DMS153 (cell line): ENCODE data around the gene MROH2A.
A peak's percentile ranks its signal among the peaks of the same experiment; 100 is the strongest.

Source experiments
- DNase-seq: peaks from one replicate; lab custom pipeline; 2025; lab: John Stamatoyannopoulos, UW

Gene MROH2A

GRCh38 chr2:233837694-233838229 is 59.6 kb downstream of the MROH2A start:
- no peak for DNase-seq

- DNase-seq, result no peak
Measured at GRCh38 chr2:233838251-233838650, 60.1 kb downstream of the MROH2A start.

- no peak for DNase-seq
Measured at GRCh38 chr2:233838726-233839446, 60.8 kb downstream of the MROH2A start.

- no peak for DNase-seq
Measured at GRCh38 chr2:233839447-233839820, 61.3 kb downstream of the MROH2A start.

GRCh38 chr2:233840520-233840919 is 62.4 kb downstream of the MROH2A start:
- no peak for DNase-seq

- no peak for DNase-seq
Measured at GRCh38 chr2:233841183-233841582, 63.1 kb downstream of the MROH2A start.

GRCh38 chr2:233844064-233844807 is 66.1 kb downstream of the MROH2A start:
- DNase-seq, result no peak

GRCh38 chr2:233844836-233845235 is 66.7 kb downstream of the MROH2A start:
- DNase-seq, result no peak

GRCh38 chr2:233845301-233846060 is 67.4 kb downstream of the MROH2A start:
- no peak for DNase-seq

GRCh38 chr2:233846387-233847247 is 68.5 kb downstream of the MROH2A start:
- no peak for DNase-seq

- no peak for DNase-seq
Measured at GRCh38 chr2:233847248-233847898, 69.2 kb downstream of the MROH2A start.

- no peak for DNase-seq
Measured at GRCh38 chr2:233848276-233848675, 70.1 kb downstream of the MROH2A start.

GRCh38 chr2:233849607-233850271 is 71.6 kb downstream of the MROH2A start:
- no peak for DNase-seq

- DNase-seq, result no peak
Measured at GRCh38 chr2:233850745-233851144, 72.6 kb downstream of the MROH2A start.

GRCh38 chr2:233851169-233851568 is 73.0 kb downstream of the MROH2A start:
- DNase-seq, result no peak

GRCh38 chr2:233852056-233852455 is 73.9 kb downstream of the MROH2A start:
- no peak for DNase-seq

- no peak for DNase-seq
Measured at GRCh38 chr2:233853353-233853752, 75.2 kb downstream of the MROH2A start.

- no peak for DNase-seq
Measured at GRCh38 chr2:233853883-233854240, 75.7 kb downstream of the MROH2A start.

GRCh38 chr2:233854241-233854981 is 76.3 kb downstream of the MROH2A start, which contains the start of gene HJURP:
TSS of gene HJURP (minus strand) at chr2:233854535. CDS start at chr2:233854500, 35 bp downstream.
- peak; percentile 92 for DNase-seq

GRCh38 chr2:233855345-233855744 is 77.2 kb downstream of the MROH2A start:
- DNase-seq, result no peak
